Measurements from ENCODE around the gene TMEM204. TPM values are rescaled to one million over a fixed set of nuclear protein-coding genes. Genes with fewer than 3 reads are reported as not detected.

The TMEM204 gene
- total RNA-seq, 4 donors from 2014 or later, result 28.6 to 48.2 (median 36.6) TPM

GRCh38 chr16:1497014-1497598 is 36.4 kb upstream of the TMEM204 start:
- no peak overlapping the region for H3K4me3 ChIP-seq
- H3K36me3 ChIP-seq, result peaks cover 0 to 78% of the 10 kb centered on the region in 2 donors
- H3K9me3 ChIP-seq, result no peaks in the 10 kb centered on the region
- ATAC-seq, result no peak
- no peaks in the 10 kb centered on the region for H3K27me3 ChIP-seq
- 93% methylated on average over 2 of the region's 21 CpGs; no CpG with 5 or more reads in 1 of the 2 donors for WGBS, 2 donors (ENCODE audit: low coverage in 1 of 2)
- TF ChIP-seq POLR2A (IDR thresholded peaks at IDR 0.05) (no peak), EP300 (IDR thresholded peaks at IDR 0.05) (no peak), CTCF (IDR thresholded peaks at IDR 0.05) (no peak), POLR2AphosphoS5 (IDR thresholded peaks at IDR 0.05) (no peak)
- peaks cover 0 to 33% (median 18%) of the 10 kb centered on the region in 3 donors for H3K4me1 ChIP-seq
- H3K27ac ChIP-seq, result no peak overlapping the region

- H3K36me3 ChIP-seq, result peaks cover 0 to 96% of the 10 kb centered on the region in 2 donors
- TF ChIP-seq CTCF (IDR thresholded peaks at IDR 0.05) (no peak), EP300 (IDR thresholded peaks at IDR 0.05) (no peak), POLR2AphosphoS5 (IDR thresholded peaks at IDR 0.05) (no peak), POLR2A (IDR thresholded peaks at IDR 0.05) (no peak)
- no peak overlapping the region for H3K4me3 ChIP-seq
- no peaks in the 10 kb centered on the region for H3K9me3 ChIP-seq
- WGBS, 2 donors (ENCODE audit: low coverage in 1 of 2), result 87% methylated on average over 6 of the region's 35 CpGs; no CpG with 5 or more reads in 1 of the 2 donors
- H3K4me1 ChIP-seq, result peaks cover 0 to 18% (median 8%) of the 10 kb centered on the region in 3 donors
- H3K27me3 ChIP-seq, result no peaks in the 10 kb centered on the region
- ATAC-seq, result no peak
- no peak overlapping the region for H3K27ac ChIP-seq
Observed at GRCh38 chr16:1498899-1499676, 34.4 kb upstream of the TMEM204 start.

GRCh38 chr16:1499756-1500464 is 33.6 kb upstream of the TMEM204 start:
- H3K36me3 ChIP-seq, result peaks cover 0 to 94% of the 10 kb centered on the region in 2 donors
- H3K27ac ChIP-seq, result no peak overlapping the region
- H3K4me1 ChIP-seq, result peaks cover 0 to 10% (median under 1%) of the 10 kb centered on the region in 3 donors
- H3K27me3 ChIP-seq, result no peaks in the 10 kb centered on the region
- H3K9me3 ChIP-seq, result no peaks in the 10 kb centered on the region
- no peak for TF ChIP-seq EP300 (IDR thresholded peaks at IDR 0.05)
- no peak for TF ChIP-seq POLR2AphosphoS5 (IDR thresholded peaks at IDR 0.05)
- TF ChIP-seq CTCF (IDR thresholded peaks at IDR 0.05), result no peak
- no peak for TF ChIP-seq POLR2A (IDR thresholded peaks at IDR 0.05)
- no peak overlapping the region for H3K4me3 ChIP-seq
- no peak for ATAC-seq
- 60 to 100% methylated on average over 1 of the region's 36 CpGs for WGBS, 2 donors (ENCODE audit: low coverage in 1 of 2)

GRCh38 chr16:1500465-1501150 is 32.9 kb upstream of the TMEM204 start:
- H3K27ac ChIP-seq, result no peak overlapping the region
- no peaks in the 10 kb centered on the region for H3K9me3 ChIP-seq
- no peaks in the 10 kb centered on the region for H3K27me3 ChIP-seq
- no peak for ATAC-seq
- 87% methylated on average over 3 of the region's 44 CpGs; no CpG with 5 or more reads in 1 of the 2 donors for WGBS, 2 donors (ENCODE audit: low coverage in 1 of 2)
- no peak for TF ChIP-seq CTCF (IDR thresholded peaks at IDR 0.05)
- no peak for TF ChIP-seq POLR2A (IDR thresholded peaks at IDR 0.05)
- no peak for TF ChIP-seq EP300 (IDR thresholded peaks at IDR 0.05)
- TF ChIP-seq POLR2AphosphoS5 (IDR thresholded peaks at IDR 0.05), result no peak
- H3K4me1 ChIP-seq, result peaks cover 0 to 3% (median 0%) of the 10 kb centered on the region in 3 donors
- H3K4me3 ChIP-seq, result no peak overlapping the region
- H3K36me3 ChIP-seq, result peaks cover 0 to 94% of the 10 kb centered on the region in 2 donors
